GM23338 (cell line): ENCODE data around the gene BECN2. TPM values are rescaled to one million over a fixed set of nuclear protein-coding genes. Genes with fewer than 3 reads are reported as not detected.

ENCODE experiments used
- ATAC-seq: fragments of 200-7000 bp; cut with Tn5 transposase; 3 replicates; pipeline ENCODE4 v1.9.1; 2020
- DNase-seq: peaks from one replicate; pipeline ENCODE4 v3.0.0-alpha.2; 2015; ENCODE audit warnings: low spot score
- H2AFZ ChIP-seq: fragments of 200-600 bp; sonication (generic); 2 replicates; pipeline ENCODE4 v1.8.0; 2016; ENCODE audit warnings: antibody characterized with exemption, mild to moderate bottlenecking, moderate library complexity
- H3F3A ChIP-seq: fragments of 200-600 bp; sonication (generic); replicated peaks from 2 replicates; pipeline ENCODE4 v1.8.0; 2017; ENCODE audit warnings: antibody characterized with exemption, mixed run types, low read depth
- H3K27ac ChIP-seq: fragments of 200-600 bp; sonication (generic); 2 replicates; pipeline ENCODE4 v1.6.1; 2016; ENCODE audit warnings: low read depth
- H3K27me3 ChIP-seq: fragments of 200-600 bp; sonication (generic); 2 replicates; pipeline ENCODE4 v1.8.0; 2016; ENCODE audit warnings: mild to moderate bottlenecking, mixed run types, moderate library complexity; ENCODE audit not compliant: insufficient read depth
- H3K36me3 ChIP-seq: fragments of 200-600 bp; sonication (generic); 2 replicates; pipeline ENCODE4 v1.8.0; 2016; ENCODE audit warnings: mild to moderate bottlenecking; ENCODE audit not compliant: insufficient read depth
- H3K4me1 ChIP-seq: fragments of 200-600 bp; sonication (generic); 2 replicates; pipeline ENCODE4 v1.8.0; 2016; ENCODE audit warnings: mild to moderate bottlenecking, moderate library complexity; ENCODE audit not compliant: insufficient read depth
- H3K4me2 ChIP-seq: fragments of 200-600 bp; sonication (generic); 2 replicates; pipeline ENCODE4 v1.7.1; 2017; ENCODE audit warnings: mixed run types
- H3K4me3 ChIP-seq: fragments of 200-600 bp; sonication (generic); 2 replicates; pipeline ENCODE4 v1.6.1; 2016; ENCODE audit warnings: mixed run types
- H3K79me2 ChIP-seq: fragments of 200-600 bp; sonication (generic); replicated peaks from 2 replicates; pipeline ENCODE4 v1.8.0; 2017; ENCODE audit warnings: mild to moderate bottlenecking; ENCODE audit not compliant: insufficient read depth
- H3K9me2 ChIP-seq: fragments of 200-600 bp; sonication (generic); 2 replicates; pipeline ENCODE4 v1.8.0; 2017; ENCODE audit not compliant: insufficient read depth
- H4K20me1 ChIP-seq: fragments of 200-600 bp; sonication (generic); replicated peaks from 2 replicates; pipeline ENCODE4 v1.8.0; 2017; ENCODE audit warnings: mild to moderate bottlenecking; ENCODE audit not compliant: insufficient read depth
- H3K27ac Mint-ChIP-seq: 2 replicates; pipeline ENCODE4 v1.8.0; 2020; ENCODE audit warnings: inconsistent platforms, mild to moderate bottlenecking, moderate library complexity, mixed read lengths
- H3K27me3 Mint-ChIP-seq: 3 replicates; pipeline ENCODE4 v1.8.0; 2022; ENCODE audit warnings: low read depth, mild to moderate bottlenecking, moderate library complexity, mixed read lengths, inconsistent platforms; ENCODE audit not compliant: insufficient read depth, poor library complexity
- H3K36me3 Mint-ChIP-seq: 3 replicates; pipeline ENCODE4 v1.8.0; 2021; ENCODE audit warnings: low read depth, mild to moderate bottlenecking, inconsistent platforms, moderate library complexity, mixed read lengths
- H3K4me1 Mint-ChIP-seq: 3 replicates; pipeline ENCODE4 v1.8.0; 2020; ENCODE audit warnings: mild to moderate bottlenecking, inconsistent platforms, mixed read lengths
- H3K4me3 Mint-ChIP-seq: 3 replicates; pipeline ENCODE4 v1.8.0; 2021; ENCODE audit warnings: moderate library complexity, mild to moderate bottlenecking, inconsistent platforms, mixed read lengths
- H3K9me3 Mint-ChIP-seq: 3 replicates; pipeline ENCODE4 v1.8.0; 2020; ENCODE audit warnings: moderate library complexity, mild to moderate bottlenecking, inconsistent platforms, mixed read lengths
- CREB1 ChIP-seq: fragments of 250-450 bp; sonication (Bioruptor Pico); IDR thresholded peaks from 2 replicates; pipeline ENCODE4 v1.5.0; 2020; ENCODE audit warnings: low read depth, mild to moderate bottlenecking, moderate library complexity
- CTCF ChIP-seq, 2 experiments: fragments of 200-600 bp in 1 of 2; sonication (generic) in 1 of 2; conservative IDR thresholded peaks; 2 replicates each; pipeline versions ENCODE4 v1.5.1 to v1.6.1; 2016 to 2017; ENCODE audit warnings: antibody characterized with exemption in 2 of 2, low read depth in 2 of 2, mild to moderate bottlenecking in 2 of 2, moderate library complexity in 1 of 2
- ETS1 ChIP-seq: IDR thresholded peaks from 2 replicates; pipeline ENCODE4 v1.6.1; 2016; ENCODE audit warnings: antibody characterized with exemption
- EZH2 ChIP-seq: fragments of 200-600 bp; sonication (generic); IDR thresholded peaks from one replicate; pipeline ENCODE4 v1.8.0; 2017; ENCODE audit warnings: antibody characterized with exemption, mild to moderate bottlenecking, low read depth; ENCODE audit not compliant: unreplicated experiment
- EZH2phosphoT487 ChIP-seq: fragments of 200-600 bp; sonication (generic); IDR thresholded peaks from one replicate; pipeline ENCODE4 v1.8.1; 2018; ENCODE audit warnings: antibody characterized with exemption; ENCODE audit not compliant: unreplicated experiment
- JUNB ChIP-seq: IDR thresholded peaks from one replicate; pipeline ENCODE4 v1.6.1; 2016; ENCODE audit warnings: antibody characterized with exemption; ENCODE audit not compliant: unreplicated experiment
- NANOG ChIP-seq: IDR thresholded peaks from 2 replicates; pipeline ENCODE4 v1.6.1; 2016; ENCODE audit warnings: antibody characterized with exemption, borderline replicate concordance
- POLR2AphosphoS5 ChIP-seq: IDR thresholded peaks from 2 replicates; pipeline ENCODE4 v1.6.1; 2016; ENCODE audit warnings: antibody characterized with exemption, low read depth
- REST ChIP-seq: IDR thresholded peaks from one replicate; pipeline ENCODE4 v1.6.1; 2018; ENCODE audit warnings: antibody characterized with exemption; ENCODE audit not compliant: unreplicated experiment
- STAT1 ChIP-seq: IDR thresholded peaks from one replicate; pipeline ENCODE4 v1.6.1; 2016; ENCODE audit warnings: antibody characterized with exemption; ENCODE audit not compliant: unreplicated experiment
- ZNF114 ChIP-seq: fragments of 250-450 bp; sonication (Bioruptor Pico); IDR thresholded peaks from 2 replicates; pipeline ENCODE4 v1.5.0; 2020; ENCODE audit warnings: mild to moderate bottlenecking, moderate library complexity
- ZNF331 ChIP-seq: fragments of 250-450 bp; sonication (Bioruptor Pico); IDR thresholded peaks from 2 replicates; pipeline ENCODE4 v1.5.0; 2020; ENCODE audit warnings: low read depth, mild to moderate bottlenecking, moderate library complexity
- ZNF462 ChIP-seq: fragments of 250-450 bp; sonication (Bioruptor Pico); IDR thresholded peaks from 2 replicates; pipeline ENCODE4 v1.5.0; 2020; ENCODE audit warnings: mild to moderate bottlenecking, moderate library complexity
- polyA plus RNA-seq: library from polyadenylated mRNA; unstranded; fragments of >200 nt; fragmentation: Nextera tagmentation; extraction: Ambion mirVana; gene quantifications from 2 replicates; pipeline ENCODE4 v1.2.1, GENCODE V29; 2016
- total RNA-seq: library from RNA; depleted of rRNA; stranded (reverse); fragments of >200 nt; shearing (Covaris generic); gene quantifications from 2 replicates; pipeline ENCODE4 v1.2.3, GENCODE V29; 2014

The BECN2 gene
- total and polyA plus RNA-seq, 2 experiments from 2014 or later, result not detected

- Mint-ChIP-seq H3K9me3 (no peaks in the 10 kb centered on the region; the same call in 2 of the 3 replicates), H3K27ac (no peak overlapping the region), H3K27me3 (peaks cover 4% of the 10 kb centered on the region), H3K4me3 (no peak overlapping the region), H3K36me3 (no peaks in the 10 kb centered on the region), H3K4me1 (peaks cover 11% of the 10 kb centered on the region)
- no peak for DNase-seq
- ATAC-seq, result no peak
- H3F3A ChIP-seq, result no peaks in the 10 kb centered on the region
- no peaks in the 10 kb centered on the region for H4K20me1 ChIP-seq
- H3K36me3 ChIP-seq, result no peaks in the 10 kb centered on the region
- no peak overlapping the region for H2AFZ ChIP-seq
- no peaks in the 10 kb centered on the region for H3K27me3 ChIP-seq
- no peak overlapping the region for H3K4me3 ChIP-seq
- no peaks in the 10 kb centered on the region for H3K79me2 ChIP-seq
- TF ChIP-seq CREB1 (CRISPR knock-in tag), result no peak
- TF ChIP-seq ZNF114 (CRISPR knock-in tag), result no peak
- no peak for TF ChIP-seq NANOG
- no peak for TF ChIP-seq EZH2phosphoT487
- TF ChIP-seq REST, result no peak
- no peak for TF ChIP-seq ZNF331 (CRISPR knock-in tag)
- no peak for TF ChIP-seq CTCF (conservative IDR thresholded peaks at IDR 0.05; ENCODE audit: low read depth in 2 of 2)
- TF ChIP-seq EZH2, result no peak
- no peak for TF ChIP-seq ZNF462 (CRISPR knock-in tag)
- no peak for TF ChIP-seq JUNB
- TF ChIP-seq STAT1, result no peak
- TF ChIP-seq POLR2AphosphoS5, result no peak
- no peak for TF ChIP-seq ETS1
- H3K4me2 ChIP-seq, result no peak overlapping the region
- H3K27ac ChIP-seq, result no peak overlapping the region
- no peaks in the 10 kb centered on the region; the same call in 1 of the 2 replicates for H3K9me2 ChIP-seq
- H3K4me1 ChIP-seq, result peaks cover 3% of the 10 kb centered on the region; the same call in 1 of the 2 replicates
These were observed 18.7 kb downstream of the BECN2 start for GRCh38 chr1:241976229-241976628.
